ENCODE results near the gene ZNF362.
A peak's percentile ranks its signal among the peaks of the same experiment; 100 is the strongest.

Gene ZNF362

DNA sequence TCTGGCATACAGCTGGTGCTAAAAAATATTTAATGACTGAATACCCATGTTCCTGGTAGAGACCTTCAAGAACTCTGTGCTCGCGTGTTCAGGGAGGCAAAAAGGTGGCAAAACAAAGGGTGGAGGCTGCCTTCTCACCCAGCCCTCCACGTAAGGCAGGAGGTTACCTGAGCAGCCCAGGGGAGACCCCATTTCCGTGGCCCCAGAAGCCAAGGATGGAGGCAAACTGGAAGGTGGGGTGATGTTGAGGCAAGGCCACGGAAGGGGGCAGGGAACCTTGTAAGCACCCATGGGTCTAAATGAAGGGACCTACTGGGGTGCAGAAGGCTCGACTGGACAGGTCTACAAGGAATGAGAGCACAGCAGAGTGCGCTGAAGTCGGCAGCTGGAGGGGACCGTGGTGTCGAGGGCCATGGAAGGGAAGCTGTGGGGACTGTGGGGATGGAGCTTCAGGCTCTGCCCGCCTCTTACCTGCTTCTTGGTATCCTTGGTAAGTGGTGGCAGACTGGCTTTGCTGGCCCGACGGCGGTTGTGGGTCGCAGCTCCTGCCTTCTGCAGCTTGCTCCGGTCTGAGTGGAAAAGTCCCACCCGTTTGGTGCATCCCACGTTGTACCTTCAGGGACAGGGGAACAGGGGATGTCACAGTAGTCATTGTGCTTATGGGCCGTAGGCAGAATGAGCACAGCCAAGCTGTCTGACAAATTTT lies 73.5 kb downstream of the ZNF362 start:
- DNase-seq = no peak

DNA sequence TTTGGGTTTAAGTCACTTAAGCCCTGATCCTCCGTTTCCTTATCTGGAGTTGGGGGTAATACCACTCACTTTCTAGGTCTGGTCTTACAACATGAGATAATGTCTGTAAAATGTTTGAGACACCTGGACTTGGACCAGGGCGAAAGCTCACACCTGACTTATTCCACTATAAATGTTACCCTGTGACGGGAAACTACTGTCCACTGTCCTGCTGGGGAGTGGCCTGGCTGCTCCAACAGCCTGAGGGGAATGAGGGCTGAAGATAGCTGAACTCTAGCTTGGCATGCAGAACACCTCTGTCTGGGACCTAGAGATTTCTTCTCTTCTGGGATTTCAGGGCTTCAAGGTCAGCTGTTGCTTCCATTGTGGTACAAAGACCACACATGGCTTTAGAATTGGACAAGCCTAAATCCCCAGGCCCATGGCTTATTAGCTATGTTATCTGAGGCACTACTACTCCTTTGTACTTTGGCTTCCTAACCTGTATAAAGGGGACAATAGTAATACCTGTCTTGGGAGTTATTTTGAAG lies 74.1 kb downstream of the ZNF362 start:
- DNase-seq = no peak

DNA sequence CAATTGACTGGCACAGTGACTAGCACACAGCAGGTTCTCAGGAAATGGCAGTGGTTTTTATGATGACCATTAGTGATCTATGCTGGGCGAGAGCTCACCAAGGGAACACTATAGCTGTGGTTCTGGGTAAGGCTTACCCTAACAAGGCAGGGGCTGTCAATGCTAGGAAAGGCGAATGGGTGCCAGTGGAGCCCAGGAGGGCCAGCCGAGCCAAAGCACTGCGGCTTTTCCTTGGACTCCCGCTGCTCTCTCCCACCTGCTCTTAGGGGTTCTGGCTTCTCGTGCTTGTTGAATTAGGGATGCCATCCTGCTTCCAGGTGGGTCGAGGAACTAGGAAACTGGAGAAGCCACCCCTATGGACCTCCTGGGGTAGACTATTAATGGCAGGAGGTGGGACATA lies 74.6 kb downstream of the ZNF362 start:
- no peak for DNase-seq

DNA sequence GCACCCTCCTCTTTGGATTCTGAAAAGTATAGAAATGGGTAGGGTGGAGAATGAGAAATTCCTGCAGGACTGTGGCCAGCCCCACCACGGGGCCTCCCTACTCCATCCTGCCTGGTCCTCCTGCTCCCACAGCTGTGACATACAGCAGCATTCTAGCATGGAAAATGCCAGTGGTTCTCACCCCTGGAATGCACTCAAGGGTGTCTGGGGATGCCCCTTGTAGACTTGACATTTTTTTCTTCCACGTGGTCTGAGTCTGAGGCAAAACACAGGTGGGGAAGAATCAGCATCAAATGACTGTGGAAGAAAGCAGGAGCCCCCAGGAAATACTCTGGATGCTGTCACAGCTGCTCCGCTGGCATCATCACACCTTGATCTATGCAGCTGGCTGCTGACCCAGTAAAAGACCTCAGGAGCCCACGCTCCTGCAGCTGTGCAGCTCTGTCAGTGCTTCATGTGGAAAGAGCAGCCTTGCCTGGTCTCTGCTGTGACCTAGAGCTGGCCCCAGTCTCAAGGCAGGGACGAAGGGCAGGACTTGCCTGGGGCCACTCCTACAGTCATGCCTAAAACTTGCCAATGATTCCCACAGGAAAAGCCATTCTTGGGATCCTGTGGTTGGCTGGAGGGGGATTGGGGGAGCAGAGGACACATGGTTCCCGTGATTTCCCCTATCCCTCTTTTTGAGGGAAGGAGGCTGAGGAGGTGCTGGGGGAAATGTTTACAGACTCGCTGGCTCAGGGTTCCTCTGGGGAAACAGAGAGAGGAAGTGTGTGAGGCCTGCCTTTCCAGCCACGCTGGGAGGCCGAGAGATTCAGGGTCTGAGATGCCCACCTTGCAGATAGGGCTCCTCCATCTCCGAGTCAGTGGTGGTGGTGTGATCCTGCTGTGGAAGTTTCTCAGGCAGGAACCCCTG lies 75.4 kb downstream of the ZNF362 start:
- no peak for DNase-seq

DNA sequence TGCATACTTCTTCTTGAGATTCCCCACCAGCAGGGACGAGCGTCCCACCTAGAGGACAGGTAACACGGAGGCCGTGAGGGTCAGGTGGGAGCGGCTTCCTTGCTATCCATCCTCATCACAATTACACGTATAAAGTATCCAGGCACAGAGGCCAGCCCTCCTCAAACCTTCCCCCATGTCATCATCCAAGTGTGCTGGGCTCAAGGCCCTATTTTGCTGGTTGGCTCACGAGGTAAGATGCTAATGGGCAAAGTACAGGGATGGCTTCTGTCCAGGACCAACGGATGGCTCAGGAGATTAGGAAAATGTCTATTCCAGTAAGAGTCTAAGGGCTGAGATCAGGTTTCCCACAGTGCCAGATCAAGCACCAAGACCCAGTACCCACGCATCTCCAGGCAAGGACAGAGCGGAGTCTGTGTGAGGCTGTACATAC lies 76.1 kb downstream of the ZNF362 start:
- no peak for DNase-seq

DNA sequence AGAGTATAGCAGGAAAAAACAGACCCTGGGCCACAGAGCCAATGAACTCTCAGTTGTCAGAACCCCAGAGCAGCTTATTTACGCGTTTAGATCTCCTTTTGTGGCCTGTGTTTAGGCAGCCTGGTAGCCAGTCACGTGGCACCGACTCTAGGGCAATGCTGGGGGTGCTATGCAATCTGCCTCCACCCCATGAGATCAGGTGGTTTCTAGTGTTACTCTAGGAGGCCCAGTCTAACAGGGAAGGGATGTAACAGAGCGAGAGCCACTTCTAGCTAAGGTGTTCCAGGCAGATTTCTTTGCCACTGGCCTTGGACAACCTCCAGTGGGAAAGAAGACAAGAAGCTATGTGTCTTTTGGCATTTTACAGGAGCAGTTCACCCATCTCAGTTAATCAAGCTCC lies 76.6 kb downstream of the ZNF362 start:
- no peak for DNase-seq

DNA sequence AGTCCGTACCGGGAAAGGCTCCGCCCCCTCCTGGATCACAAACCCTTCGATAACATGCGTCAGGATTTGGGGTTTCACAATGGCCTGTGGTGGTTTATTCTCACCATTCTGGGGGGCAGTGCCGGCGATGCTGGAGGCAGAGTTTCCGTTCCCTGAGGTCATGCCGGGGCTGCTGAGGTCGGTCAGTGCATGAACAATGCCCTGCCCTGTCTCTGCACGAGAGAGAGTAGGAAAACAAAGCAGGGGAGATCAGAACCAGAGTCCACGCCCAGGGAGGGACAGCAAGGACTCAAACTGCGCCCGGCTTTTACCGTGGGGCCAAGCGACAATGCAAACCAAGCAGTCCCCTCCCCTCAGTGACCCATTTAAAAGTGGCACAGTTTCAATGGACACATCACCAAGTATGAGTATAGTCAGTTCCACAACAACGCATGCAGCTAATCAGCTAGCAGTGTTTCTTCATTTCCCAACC lies 77.8 kb downstream of the ZNF362 start:
- no peak for DNase-seq

DNA sequence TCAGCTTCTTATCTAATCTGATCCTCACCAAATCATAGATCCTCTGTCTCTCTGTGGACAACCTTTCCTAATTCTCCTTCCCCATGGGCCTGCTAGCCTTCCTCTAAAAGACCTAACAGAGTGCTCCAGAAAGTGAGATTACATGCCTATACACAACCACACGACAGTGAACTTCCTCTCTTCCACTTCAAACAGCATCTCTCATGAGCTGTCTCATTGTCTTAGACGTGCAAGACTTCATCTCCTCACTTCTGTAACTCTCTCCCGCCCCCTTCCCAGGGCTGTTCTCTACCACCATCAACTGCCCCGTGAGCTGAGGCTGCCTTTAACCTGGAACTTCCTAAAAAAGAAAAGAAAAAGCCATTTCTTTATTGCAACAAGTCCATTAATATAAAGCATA lies 78.7 kb downstream of the ZNF362 start:
- DNase-seq = no peak

DNA sequence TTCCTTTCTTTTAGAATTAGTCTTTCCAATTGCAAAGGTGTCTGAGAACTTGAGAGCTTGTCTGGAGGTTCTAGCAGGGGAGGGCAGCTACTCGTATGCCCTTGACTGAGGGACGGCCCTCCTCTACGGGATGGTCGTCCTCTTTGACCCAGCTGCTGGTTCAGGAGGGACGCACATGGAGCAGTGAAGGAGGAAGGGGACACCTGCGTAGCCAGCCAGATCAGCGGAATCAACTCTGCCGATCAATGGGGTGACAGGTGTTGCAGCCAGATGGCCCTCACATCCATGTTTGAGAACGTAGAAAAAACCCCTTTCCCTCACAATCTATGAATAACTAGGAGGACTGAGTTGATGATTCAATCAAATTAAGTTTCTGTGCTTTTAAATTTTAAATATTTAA lies 80.3 kb downstream of the ZNF362 start:
- peak; percentile 32 for DNase-seq

DNA sequence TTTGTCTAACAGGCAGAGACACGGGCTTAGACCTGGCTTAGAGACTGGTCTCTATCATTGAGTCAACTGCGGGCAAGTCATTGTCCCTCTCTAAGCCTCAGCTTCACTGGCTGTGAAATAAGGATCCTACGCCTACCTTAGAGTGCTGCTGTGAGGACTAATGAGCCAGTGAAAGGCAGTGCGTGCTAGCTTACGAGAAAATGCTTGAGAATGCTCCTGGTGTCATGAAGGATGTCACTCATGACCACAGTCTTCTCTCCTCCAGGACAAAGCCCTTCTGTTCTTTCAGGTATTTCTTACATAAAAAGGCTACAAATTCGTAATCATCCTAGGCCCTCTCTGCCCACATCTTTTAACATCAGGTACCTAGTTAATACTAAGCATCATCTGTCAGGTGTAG lies 81.1 kb downstream of the ZNF362 start:
- DNase-seq = no peak

DNA sequence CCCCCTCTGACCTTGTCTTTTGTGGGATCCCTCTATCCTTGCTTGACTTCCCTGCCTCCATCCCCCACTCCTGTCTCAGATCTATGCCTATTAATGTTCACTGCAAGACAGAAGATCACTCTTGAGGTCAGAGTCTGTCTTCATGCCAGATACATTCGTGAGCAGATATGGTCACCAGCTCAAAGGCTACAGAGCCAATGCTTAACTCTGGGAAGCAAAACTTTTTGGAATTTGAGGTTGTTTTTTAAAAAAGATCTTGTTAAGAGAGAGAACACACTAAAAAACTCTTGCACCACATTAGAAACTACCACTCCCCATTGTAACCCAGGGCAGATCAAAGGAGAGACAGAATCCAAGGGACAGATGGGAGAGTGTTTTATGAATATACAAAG lies 81.8 kb downstream of the ZNF362 start:
- no peak for DNase-seq

DNA sequence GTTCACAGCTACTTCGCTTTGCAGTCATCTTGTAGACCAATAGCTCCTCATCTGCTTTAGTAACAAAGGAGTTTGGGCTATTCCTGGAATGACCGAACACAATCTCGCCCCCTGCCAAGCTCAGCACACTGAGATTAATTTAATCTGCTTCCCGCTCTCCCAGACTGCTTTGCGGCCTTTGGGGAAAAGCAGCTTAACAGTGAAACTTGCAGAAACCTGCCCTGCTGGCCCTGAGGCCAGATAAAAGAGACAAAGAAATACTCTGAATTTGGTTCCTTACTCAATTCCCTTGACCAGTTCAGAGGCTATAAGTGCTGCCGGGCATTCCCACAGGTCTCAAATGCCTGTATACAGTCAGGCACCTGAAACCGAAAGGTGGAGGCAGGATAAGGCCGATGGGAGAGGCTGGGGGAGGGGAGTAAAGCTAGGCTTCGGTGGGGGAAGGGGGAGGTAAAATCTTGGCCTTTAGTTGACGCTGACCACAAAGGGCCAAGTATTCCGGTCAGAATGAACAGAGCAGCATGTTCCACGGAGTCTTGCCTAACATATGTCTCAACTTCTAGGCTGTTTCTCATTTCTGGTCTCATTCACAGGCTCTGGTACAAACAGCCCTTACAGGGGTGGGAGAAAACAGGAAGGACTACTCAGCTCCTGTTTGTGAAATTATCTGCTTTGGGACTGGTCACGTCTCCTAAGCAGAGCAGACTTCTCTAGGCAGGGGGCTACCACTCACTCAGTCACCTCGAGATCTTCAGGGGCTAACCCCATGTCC lies 82.3 kb downstream of the ZNF362 start:
- no peak for DNase-seq

DNA sequence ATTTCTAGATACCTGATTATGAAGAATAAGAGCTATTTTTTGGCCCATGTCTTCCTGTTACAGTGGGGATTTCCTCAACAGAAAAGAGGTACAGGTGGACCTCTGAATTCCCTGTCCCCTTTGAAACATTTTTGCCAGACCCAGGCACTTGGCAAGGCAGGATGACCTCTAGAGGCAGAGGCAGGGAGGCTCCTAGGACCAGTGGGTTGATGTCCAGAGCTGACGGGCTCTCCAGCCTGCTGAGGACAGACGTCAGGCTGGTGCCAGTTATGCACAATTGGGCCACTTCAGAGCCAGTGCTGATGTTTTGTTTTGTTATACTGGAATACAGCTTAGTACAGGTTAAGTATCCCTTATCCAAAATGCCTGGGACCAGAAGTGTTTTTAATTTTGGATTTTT lies 83.1 kb downstream of the ZNF362 start:
- DNase-seq = no peak

DNA sequence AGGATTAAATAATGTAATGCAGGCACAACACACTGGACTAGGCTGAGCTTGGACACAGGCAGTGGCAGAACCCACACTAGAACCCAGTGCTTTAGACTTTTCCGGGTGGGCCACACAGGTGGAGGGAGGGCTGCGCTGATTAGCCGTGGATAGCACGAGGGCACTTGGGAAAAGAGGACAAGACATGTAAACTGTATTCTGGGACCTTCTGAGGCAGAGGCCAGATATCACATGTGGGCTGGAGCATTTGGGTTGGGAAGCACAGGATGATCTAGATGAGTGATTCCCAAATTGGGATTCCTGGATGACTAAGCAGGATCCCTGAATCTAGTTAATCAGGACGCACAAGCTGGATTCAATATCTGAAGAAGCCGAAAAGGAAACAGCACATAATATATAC lies 84.9 kb downstream of the ZNF362 start:
- DNase-seq = no peak

DNA sequence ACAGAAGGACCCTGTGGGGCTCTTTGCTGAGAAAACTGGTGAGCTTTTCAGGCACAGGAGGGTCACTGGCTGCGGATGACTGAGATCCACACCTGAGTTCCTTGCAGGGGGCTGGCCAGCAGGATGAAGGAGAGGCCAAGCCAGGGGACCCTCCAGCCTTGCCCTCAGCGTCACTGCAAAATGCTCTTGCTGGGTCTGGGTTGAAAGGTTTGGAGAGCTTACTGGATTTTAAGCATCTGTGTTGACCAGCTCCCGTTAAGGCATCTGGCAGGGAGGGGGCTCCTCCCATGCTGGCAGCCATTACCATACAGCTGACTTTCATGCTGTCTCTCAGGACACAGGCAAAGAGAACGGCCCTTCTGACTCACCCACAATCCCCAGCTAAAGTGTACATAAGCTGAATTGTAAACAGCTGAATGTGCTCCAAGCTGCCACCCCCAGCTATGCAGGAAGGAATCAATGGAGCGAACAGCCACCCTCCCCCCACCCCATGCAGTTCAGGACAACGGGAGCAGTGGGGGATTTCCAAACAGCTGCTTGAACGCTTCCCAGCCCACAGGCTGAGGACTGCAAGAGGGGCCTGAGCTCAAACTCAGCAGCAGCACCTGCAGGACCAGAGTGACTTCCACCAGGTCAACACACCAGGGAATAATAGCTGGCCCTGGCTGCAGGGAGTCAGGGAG lies 85.9 kb downstream of the ZNF362 start:
- DNase-seq = peak; percentile 98

DNA sequence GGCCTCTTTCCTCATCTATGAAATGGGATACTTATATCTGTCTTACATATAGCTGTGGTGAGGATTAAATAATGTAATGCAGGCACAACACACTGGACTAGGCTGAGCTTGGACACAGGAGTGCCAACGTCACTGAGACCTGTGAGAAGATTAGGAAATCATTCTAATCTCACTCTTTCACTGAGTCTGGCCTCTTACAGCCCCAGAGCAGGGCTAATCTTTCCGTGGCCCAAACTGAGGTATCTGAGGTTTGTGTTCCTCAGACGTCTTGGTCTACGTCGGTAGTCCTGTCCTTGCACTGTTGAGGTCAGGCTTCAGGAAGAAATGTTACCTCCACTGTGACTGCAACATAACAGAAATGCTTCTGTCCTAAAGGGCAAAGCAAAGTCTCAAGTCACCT lies 87.2 kb downstream of the ZNF362 start:
- no peak for DNase-seq

DNA sequence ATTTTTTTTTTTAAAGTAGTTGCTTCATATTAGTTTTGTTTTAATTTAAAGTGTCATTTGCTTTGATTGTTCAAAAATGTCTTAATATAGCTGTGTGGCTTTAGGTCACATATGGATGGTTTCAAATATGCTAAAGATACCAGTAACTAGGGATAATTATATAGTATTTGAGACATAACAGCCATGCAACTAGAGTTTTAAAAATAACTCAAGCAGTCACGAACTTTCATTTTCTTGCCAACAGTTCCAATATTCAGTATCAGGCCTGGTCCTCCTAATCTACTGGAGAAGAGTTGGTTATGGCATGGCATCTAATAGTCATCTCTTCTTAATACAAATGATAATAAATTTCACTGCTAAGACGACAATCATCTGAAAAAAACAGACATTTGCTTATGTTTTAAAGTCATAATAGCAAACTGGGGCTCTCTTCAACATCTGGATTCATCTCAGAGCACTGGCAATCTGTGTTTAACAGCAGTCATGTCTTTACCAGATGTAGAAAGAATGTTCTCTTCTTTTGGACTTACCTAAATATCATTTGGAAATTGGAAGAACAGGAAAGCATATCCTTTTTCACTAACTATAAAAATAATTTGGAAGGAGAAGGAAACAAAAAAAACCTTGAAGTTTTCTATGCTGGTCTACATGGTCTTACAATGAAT lies 88.7 kb downstream of the ZNF362 start:
- DNase-seq = no peak

DNA sequence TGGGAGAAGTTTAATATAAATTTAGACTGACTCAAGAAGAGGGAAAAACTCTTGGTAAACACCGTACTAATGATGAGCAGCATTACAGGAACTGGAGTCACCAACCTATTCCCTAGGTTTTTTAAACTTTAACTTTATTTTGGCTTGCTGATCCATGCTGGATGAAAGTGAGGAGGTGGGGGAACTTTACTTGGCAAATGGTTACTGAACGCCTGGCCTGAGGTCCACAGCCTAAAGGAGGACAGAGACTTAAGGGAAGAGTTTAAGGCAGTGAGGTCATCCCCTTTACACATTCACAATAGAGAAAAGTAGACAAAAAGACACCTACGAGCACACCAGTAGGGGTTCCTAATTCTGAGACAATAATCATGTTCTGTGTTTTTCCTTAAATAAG lies 90.2 kb downstream of the ZNF362 start:
- no peak for DNase-seq

DNA sequence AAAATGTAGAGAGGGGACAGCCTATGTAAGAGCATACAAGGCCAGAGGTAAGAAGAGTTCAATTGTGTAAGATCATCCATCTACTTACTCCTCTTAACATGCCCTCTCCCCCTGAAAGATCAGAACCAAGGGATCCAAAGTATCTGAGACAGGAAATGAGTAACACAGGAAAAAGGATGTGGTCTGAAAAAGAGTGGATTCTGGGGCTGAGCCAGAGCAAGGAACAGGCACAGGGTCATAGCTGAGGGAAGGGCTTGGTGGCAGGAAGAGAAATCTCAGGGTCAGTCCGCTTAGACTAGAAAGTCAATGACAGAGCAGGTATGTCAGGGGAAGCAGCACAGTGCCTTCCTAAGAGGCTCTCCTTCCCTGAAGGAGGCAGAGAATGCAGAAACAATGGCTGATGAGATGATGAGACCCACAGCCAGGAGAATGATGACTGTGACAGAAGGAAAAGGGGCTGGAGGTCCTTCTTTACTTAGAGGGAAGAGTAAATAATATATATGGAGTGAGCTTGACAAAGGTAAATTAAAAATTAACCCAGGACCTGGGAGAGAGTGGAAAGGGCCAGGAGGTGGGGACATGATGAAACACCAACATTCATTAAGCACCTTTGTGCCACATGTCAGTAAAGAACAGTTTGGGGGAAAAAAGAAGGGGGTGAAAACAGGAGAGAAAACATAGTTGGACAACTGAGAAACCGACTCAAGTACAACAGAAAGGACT lies 90.8 kb downstream of the ZNF362 start:
- no peak for DNase-seq

DNA sequence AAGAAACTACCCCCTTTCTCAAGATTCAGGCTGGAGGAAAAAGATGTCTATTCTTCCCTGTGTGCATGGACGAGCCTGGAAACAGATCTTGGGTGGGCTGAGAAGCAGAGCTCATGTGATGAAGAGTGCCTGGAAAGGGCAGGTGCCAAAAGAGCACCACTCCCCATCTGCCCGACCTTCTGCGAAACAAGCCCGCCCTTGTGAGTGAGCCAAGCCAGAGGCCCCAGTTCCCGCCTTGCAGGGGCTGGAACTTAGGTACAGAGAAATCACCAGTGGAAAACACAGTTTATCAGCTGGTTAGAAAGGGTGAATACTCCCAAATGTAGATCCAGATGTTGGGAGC lies 91.3 kb downstream of the ZNF362 start:
- DNase-seq = no peak

DNA sequence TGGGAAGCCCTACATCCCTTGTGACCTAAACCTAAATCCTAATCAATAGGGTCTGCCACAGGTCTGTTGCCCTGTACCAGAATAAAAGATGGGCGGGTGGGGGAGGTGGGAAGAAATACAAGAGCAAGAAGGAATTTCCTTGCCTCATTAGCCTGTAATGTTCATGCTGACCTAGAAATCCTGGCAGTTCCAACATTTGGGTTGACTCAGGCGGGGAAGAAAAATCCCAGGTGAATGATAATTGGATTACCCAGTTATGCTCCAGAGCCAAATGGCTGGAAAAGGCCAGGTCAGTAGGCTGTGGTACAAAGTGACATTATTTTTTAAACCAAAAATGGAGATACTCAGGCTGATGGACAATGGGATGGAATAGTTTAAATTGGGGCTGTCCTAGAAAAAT lies 91.9 kb downstream of the ZNF362 start:
- DNase-seq = no peak

DNA sequence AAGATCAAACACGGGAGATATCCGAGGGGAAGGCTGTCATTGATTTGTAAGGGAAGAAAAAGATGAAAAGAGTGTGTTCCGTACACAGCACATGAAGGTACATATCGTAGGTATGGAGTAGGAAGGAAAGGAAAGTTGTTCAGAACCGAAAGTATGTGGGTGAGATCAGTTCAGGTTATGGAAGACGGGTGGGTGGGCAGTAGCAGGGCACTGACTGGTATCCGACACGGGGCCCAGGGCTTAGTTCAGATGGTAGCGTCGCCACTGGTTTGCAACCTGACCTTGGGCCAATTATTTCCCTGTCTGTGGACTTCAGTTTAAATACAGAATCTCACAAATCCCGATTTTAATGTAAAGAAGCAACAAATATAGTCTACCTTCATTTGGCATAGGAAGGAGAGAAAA lies 92.4 kb downstream of the ZNF362 start:
- DNase-seq = no peak

Data from NCI-H510A (cell line).